Right atrium auricular region (tissue), 2 donors: ENCODE measurements around the gene CDK8. TPM values are rescaled to one million over a fixed set of nuclear protein-coding genes. Genes with fewer than 3 reads are reported as not detected.
A peak's percentile ranks its signal among the peaks of the same experiment; 100 is the strongest.

ENCODE experiments used
- DNase-seq: peaks from one replicate; pipeline ENCODE4 v3.0.0-alpha.2; 2019; ENCODE audit warnings: low spot score
- H3K27ac ChIP-seq, 2 donors: fragments of 200-600 bp; sonication (generic); 1 replicate in 1 of 2; 2 replicates in 1 of 2; pipeline ENCODE4 v1.5.1; 2016 to 2019
- H3K27me3 ChIP-seq, 2 donors: fragments of 200-600 bp; sonication (generic); one replicate each; pipeline versions ENCODE4 v1.5.1 to v1.6.0; 2017 to 2019
- H3K36me3 ChIP-seq: fragments of 200-600 bp; sonication (generic); one replicate; pipeline ENCODE4 v1.5.1; 2016
- H3K4me1 ChIP-seq, 2 donors: fragments of 200-600 bp; sonication (generic); one replicate each; pipeline versions ENCODE4 v1.5.1 to v1.6.0; 2017 to 2019
- H3K4me3 ChIP-seq, 2 donors: fragments of 200-600 bp; sonication (generic); 1 replicate in 1 of 2; 2 replicates in 1 of 2; pipeline ENCODE4 v1.5.1; 2017 to 2019; ENCODE audit warnings: mild to moderate bottlenecking in 1 of 2, moderate library complexity in 1 of 2
- H3K9me3 ChIP-seq, 2 donors: fragments of 200-600 bp; sonication (generic); one replicate each; pipeline ENCODE4 v1.5.1; 2019
- total RNA-seq, 2 donors: library from RNA; depleted of rRNA; stranded (reverse); fragments of >200 nt; gene quantifications; one replicate each; pipeline ENCODE4 v1.1.0, GENCODE V29; 2016
- TF ChIP-seq, protein P1 (sequence below), 2 donors: fragments of 200-600 bp; sonication (generic); IDR thresholded peaks; one replicate each; pipeline ENCODE4 v1.5.1; 2019; ENCODE audit warnings: antibody characterized with exemption in 2 of 2

The CDK8 gene
- total RNA-seq, 2 donors from 2014 or later, result 8.6 to 10.4 TPM

DNA sequence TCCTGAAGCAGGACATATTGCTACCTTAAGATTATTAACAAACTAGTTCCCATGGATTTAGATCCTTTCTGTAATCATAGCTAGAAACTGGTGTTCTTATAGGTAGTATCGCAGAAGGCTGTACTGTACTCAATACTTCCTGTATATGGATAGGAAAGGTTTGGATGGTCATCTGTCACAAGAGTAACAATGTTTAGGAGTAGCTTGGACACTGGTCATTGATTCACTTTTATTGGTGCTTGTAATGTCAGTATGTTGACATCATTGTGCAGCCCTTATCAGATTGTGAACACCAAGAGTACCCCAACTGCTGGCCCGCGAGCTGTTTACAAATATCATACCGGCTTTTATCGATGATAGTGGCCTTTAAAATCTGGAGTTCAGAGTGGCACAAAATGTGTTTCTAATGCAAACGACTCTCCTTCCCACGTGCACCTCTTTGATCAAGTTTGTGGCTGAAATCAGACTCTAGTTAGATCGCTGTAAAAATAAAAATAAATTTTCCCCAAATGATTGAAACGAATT, 605 bp upstream of the CDK8 start:
- H3K36me3 ChIP-seq, result no peaks in the 10 kb centered on the region
- H3K27me3 ChIP-seq, result no peaks in the 10 kb centered on the region
- no peaks in the 10 kb centered on the region for H3K9me3 ChIP-seq
- DNase-seq, result no peak
- peak overlapping the region; percentile 86 to 88 for H3K4me3 ChIP-seq
- peaks cover 0 to 24% of the 10 kb centered on the region in 2 donors for H3K4me1 ChIP-seq
- TF ChIP-seq, protein P1, sequence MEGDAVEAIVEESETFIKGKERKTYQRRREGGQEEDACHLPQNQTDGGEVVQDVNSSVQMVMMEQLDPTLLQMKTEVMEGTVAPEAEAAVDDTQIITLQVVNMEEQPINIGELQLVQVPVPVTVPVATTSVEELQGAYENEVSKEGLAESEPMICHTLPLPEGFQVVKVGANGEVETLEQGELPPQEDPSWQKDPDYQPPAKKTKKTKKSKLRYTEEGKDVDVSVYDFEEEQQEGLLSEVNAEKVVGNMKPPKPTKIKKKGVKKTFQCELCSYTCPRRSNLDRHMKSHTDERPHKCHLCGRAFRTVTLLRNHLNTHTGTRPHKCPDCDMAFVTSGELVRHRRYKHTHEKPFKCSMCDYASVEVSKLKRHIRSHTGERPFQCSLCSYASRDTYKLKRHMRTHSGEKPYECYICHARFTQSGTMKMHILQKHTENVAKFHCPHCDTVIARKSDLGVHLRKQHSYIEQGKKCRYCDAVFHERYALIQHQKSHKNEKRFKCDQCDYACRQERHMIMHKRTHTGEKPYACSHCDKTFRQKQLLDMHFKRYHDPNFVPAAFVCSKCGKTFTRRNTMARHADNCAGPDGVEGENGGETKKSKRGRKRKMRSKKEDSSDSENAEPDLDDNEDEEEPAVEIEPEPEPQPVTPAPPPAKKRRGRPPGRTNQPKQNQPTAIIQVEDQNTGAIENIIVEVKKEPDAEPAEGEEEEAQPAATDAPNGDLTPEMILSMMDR (IDR thresholded peaks at IDR 0.05), result no peak
- peak overlapping the region; percentile 88 to 94 for H3K27ac ChIP-seq

DNA sequence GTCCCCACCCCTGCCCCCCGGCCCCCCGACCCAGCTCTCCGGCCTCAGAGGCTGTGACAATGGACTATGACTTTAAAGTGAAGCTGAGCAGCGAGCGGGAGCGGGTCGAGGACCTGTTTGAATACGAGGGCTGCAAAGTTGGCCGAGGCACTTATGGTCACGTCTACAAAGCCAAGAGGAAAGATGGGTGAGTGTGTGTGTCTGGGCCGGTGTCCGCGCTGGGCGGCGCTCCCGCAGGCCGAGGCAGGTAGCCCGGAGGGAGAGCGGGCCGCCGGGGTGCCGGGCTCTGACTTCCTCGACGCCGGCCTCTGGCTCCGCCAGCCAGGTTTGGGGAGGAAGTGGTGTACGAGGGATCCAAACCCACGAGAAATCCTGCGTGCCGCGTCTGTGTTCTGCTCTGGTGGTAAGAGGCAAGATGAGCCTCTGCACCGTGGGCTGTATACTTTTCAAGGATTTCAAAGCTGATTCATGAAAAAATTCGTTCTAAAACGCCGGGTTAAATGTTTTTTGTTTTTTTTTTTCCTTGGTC, 718 bp downstream of the CDK8 start:
- TF ChIP-seq, protein P1 (IDR thresholded peaks at IDR 0.05), result no peak
- H3K36me3 ChIP-seq, result no peaks in the 10 kb centered on the region

DNA sequence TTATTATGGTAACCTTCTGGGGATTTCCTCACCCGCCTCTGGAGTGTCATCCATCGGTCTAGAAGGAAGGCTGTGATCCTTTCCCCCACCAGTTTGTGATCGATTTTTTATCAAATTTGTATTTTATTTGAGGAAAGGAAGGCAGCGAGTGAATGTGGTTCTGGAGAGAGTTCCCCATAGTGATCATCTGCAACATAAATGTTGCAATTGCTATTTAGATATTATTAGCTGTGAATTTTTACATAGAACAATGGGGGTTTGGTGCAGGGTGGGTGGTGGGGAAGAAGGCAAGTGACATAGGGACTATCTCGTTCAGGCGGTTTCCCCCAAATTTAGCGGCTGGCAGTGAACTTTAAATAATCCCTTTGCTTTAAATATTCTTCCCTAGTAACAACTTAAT, 1.2 kb downstream of the CDK8 start:
- no peaks in the 10 kb centered on the region for H3K36me3 ChIP-seq
- DNase-seq, result no peak
- H3K27me3 ChIP-seq, result no peaks in the 10 kb centered on the region
- peak overlapping the region; percentile 88 to 94 for H3K27ac ChIP-seq
- H3K9me3 ChIP-seq, result no peaks in the 10 kb centered on the region
- peaks cover 0 to 24% of the 10 kb centered on the region in 2 donors for H3K4me1 ChIP-seq
- TF ChIP-seq, protein P1 (IDR thresholded peaks at IDR 0.05), result no peak
- H3K4me3 ChIP-seq, result peak overlapping the region; percentile 86 to 88

More for the DNA sequence above, 718 bp downstream of the CDK8 start:
- H3K9me3 ChIP-seq, result no peaks in the 10 kb centered on the region
- H3K27me3 ChIP-seq, result no peaks in the 10 kb centered on the region
- peak; percentile 61 for DNase-seq
- peaks cover 0 to 24% of the 10 kb centered on the region in 2 donors for H3K4me1 ChIP-seq
- peak overlapping the region; percentile 86 to 88 for H3K4me3 ChIP-seq
- H3K27ac ChIP-seq, result peak overlapping the region; percentile 88 to 94

DNA sequence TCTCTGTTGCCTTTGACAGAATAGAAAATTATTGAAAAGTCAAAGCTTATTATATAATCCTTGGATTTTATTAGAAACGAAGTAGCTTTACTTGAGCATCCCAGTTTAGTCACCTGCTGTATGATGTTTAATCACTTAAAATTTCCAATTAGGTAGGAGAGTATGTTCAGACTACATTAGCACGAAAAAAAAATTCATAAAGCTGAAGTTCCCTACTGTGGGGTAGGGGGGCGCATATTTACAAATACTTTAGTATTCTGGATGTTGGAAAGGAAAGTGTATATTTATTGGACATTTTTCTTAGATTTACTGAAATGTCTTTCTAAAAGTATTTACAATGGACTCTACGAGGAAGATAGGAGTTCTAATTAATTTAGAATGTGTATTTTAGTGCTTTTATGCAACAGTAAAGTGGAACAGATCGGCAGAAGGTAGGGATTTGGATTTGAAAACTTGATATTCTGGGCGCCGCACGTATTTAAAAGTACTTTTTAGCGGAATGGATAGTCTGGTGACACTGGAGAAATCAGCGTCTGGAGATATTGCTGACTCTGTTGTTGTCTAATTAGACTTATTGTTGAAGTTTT, 1.9 kb downstream of the CDK8 start:
- Histone ChIP-seq H3K4me3 (peak overlapping the region; percentile 5 to 86), H3K4me1 (peaks cover 0 to 24% of the 10 kb centered on the region in 2 donors), H3K27ac (no peak overlapping the region), H3K27me3 (no peaks in the 10 kb centered on the region), H3K9me3 (no peaks in the 10 kb centered on the region), H3K36me3 (no peaks in the 10 kb centered on the region)
- TF ChIP-seq, protein P1 (IDR thresholded peaks at IDR 0.05), result peak in 1 of 2 donors; percentile 45
- no peak for DNase-seq

DNA sequence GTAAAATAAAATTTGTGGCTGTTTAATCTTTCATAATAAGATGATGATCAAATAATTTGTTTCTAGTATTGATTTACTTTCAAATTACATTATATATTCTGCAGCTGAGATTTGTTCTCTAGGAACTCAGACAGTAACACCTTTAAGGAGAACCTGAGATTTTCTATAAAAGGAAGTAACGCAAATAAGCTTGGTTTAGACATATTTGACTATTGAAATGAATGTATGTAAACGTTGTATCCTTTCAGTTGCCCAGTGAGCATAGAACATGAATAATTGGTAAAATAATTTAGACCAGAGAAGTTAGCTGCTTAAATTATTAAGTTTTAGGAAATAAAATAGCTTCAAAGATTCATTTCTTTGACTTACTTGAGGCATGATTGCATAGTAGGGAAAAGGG, 3.1 kb downstream of the CDK8 start:
- no peaks in the 10 kb centered on the region for H3K27me3 ChIP-seq
- no peak for DNase-seq
- H3K36me3 ChIP-seq, result no peaks in the 10 kb centered on the region
- no peak overlapping the region for H3K4me3 ChIP-seq
- H3K27ac ChIP-seq, result no peak overlapping the region
- H3K4me1 ChIP-seq, result peaks cover 0 to 24% of the 10 kb centered on the region in 2 donors
- no peaks in the 10 kb centered on the region for H3K9me3 ChIP-seq
- TF ChIP-seq, protein P1 (IDR thresholded peaks at IDR 0.05), result no peak
